Stimulated activated CD8-positive, alpha-beta memory T cell treated with anti-CD3 and anti-CD28 coated beads, Interleukin-2, amount 100 ng/mL, for 48 hours (primary cell): ENCODE data around the gene CTNNA3.
"Not testable (repeated sequence)": the region's sequence is repeated elsewhere in the genome, so short reads cannot be mapped to it uniquely, and the experiment has no call there.

Experiments used
- DNase-seq, 2 donors: peaks; one replicate each; pipeline ENCODE4 v3.0.0-alpha.2; 2020; ENCODE audit warnings: low read depth in 2 of 2

CTNNA3 gene

GRCh38 chr10:67506083-67506756 is 189.8 kb downstream of the CTNNA3 start:
- no peak for DNase-seq

- no peak for DNase-seq
Observed at GRCh38 chr10:67492317-67493019, 203.5 kb downstream of the CTNNA3 start.

- DNase-seq: no peak
Observed at GRCh38 chr10:67487906-67488619, 207.9 kb downstream of the CTNNA3 start.

- DNase-seq: no peak
Observed at GRCh38 chr10:67487199-67487598, 208.8 kb downstream of the CTNNA3 start.

- DNase-seq: no peak
Observed at GRCh38 chr10:67477868-67478267, 218.1 kb downstream of the CTNNA3 start.

- no peak for DNase-seq
Observed at GRCh38 chr10:67476201-67476600, 219.8 kb downstream of the CTNNA3 start.

- DNase-seq: no peak
Observed at GRCh38 chr10:67473850-67474633, 222.0 kb downstream of the CTNNA3 start.

GRCh38 chr10:67471022-67471421 is 225.0 kb downstream of the CTNNA3 start:
- DNase-seq: no peak

GRCh38 chr10:67464278-67464677 is 231.7 kb downstream of the CTNNA3 start:
- no peak for DNase-seq

- no peak for DNase-seq
Observed at GRCh38 chr10:67452892-67453291, 243.1 kb downstream of the CTNNA3 start.

GRCh38 chr10:67438605-67439304 is 257.2 kb downstream of the CTNNA3 start:
- DNase-seq: no peak

GRCh38 chr10:67433276-67433675 is 262.7 kb downstream of the CTNNA3 start:
- DNase-seq: no peak

GRCh38 chr10:67402620-67403019 is 293.4 kb downstream of the CTNNA3 start:
- no peak for DNase-seq

- DNase-seq: no peak
Observed at GRCh38 chr10:67401711-67402110, 294.3 kb downstream of the CTNNA3 start.

GRCh38 chr10:67386841-67387533 is 309.0 kb downstream of the CTNNA3 start:
- DNase-seq: not testable (repeated sequence)

GRCh38 chr10:67386260-67386659 is 309.7 kb downstream of the CTNNA3 start:
- DNase-seq: no peak

GRCh38 chr10:67385566-67385965 is 310.4 kb downstream of the CTNNA3 start:
- DNase-seq: no peak

- no peak for DNase-seq
Observed at GRCh38 chr10:67385089-67385488, 310.9 kb downstream of the CTNNA3 start.

GRCh38 chr10:67331121-67331910 is 364.7 kb downstream of the CTNNA3 start:
- no peak for DNase-seq
